ENCODE results near the gene ESPNL.

The ESPNL gene

DNA sequence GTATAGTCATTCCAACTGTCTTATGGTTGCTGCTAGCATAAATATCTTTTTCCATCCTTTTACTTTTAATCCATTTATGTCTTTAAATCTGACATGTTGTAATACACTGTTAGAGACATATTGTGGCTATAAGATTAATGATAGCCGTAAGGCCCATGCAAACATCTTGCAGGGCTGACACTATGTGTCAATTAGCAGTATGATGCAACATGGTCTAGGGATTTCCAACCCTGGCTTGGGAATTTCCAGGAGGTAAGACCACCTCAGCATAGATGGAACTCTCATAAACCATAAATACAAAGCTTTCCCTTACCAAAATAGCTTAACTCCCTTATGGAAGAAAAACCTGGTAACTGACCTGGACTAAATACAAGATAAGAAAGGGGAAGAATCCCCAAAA is 22.8 kb upstream of the ESPNL start:
- DNase-seq: no peak

DNA sequence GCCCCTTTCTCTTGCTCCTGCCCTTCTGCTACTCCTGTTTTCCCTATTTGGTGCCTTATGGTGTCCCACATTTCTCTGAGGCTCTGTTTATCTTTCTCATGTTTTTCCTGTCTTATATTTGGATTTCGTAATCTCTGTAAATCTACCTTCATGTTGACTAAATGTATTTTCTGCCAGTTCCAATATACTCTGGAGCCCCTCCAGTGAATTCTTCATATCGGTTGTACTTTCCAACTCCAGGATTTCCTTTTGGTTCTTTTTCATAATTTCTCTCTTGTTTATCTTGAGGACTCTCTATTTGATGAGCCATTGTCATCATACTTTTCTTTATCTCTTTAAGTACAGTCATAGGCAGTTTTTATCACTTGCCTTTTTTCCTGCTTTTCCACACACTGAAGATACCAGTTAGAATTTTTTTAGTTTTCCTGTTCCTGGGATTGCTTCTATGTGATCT is 20.2 kb upstream of the ESPNL start:
- no peak for DNase-seq

DNA sequence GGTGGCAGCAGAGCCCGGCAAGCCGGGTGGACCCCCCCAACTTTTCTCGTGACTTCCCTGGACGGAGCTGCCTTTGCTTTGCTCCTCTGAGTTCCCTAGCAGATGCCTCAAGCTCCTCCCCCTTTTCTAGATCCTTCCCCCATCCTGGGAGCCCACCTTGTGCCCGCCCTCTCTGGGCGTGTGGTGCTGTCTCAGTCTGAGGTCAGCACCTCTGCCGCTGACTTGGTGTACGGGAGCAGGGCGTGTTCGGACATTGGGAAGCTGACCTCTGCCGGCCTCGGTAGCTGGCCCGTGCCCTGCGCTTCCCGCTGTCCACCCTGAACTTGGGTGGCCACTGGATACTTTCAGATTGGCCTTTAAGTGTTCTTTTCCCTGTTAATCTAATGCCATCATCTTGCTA is 19.6 kb upstream of the ESPNL start:
- DNase-seq: no peak

DNA sequence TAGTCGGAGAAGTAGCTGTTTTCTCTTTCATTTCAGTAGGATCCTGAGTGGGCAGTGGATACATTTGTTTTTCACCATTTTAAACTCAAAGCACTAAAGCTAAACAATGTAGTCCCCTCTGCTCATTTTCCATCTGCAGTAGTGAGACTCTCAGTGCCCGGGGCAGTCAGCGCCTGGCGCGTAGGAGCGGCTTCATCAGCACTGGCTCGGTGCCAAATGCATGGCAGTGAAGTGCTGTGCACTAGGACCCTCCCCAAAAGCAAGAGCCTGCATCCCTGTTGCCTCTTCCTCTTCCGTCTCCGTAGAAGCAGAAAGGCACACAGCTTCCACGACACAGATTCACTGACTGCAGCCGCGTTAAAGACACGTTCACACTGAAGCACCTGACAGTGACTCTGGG is 19.0 kb upstream of the ESPNL start:
- no peak for DNase-seq

DNA sequence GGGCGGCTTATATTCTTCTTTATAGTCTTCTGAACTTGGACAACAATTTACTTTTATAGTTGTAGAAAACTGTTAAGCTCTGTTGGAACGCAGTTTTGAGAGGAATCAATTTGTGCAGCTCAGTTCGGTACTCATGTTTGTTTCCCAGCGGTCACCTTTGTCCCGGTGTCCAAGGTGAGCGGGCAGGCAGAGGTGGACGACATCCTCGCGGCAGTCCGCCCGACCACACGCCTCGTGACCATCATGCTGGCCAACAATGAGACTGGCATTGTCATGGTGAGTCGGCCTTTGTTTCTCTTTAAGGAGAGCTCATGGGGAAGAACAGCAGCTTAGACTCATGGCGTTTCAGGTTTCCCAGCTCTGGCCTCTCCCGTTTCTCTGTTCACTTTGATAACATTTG is 18.6 kb upstream of the ESPNL start:
- no peak for DNase-seq

DNA sequence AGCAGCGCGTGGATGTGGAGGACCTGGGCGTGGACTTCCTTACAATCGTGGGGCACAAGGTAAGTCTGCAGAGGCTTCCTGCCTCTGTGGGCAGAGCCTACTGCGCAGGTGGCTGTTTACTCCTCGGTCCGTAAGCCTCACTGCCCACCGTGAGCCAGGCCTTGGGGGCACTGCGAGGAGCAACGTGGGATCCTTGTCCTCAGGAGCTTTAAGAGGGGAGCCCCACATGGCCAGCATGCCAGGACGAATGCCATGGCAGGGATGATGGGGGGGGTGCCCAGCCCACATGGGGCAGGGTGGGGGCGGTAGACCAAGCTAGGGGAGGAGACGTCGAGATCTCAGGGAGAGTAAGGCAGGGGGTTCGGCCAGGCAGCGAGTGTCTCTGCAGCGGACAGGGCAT is 18.0 kb upstream of the ESPNL start:
- no peak for DNase-seq

DNA sequence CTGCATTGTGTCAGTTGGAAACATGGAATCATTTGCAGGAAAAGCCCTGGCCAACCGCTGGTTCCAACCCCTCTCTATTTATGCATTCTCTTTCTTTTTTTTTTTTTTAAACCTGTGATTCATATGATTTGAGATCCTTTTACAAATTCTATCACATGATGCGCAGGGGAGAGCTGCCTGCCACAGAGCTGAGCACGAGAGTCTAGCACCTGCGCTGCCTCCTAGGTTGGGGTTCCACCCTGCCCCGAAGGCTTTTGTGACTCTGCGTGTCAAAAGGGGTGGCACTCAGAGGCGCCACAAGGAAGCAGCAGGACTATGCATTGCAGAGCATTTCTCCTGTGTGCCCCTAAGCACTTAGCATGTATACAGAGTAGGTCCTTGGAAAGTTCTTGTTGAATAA is 17.3 kb upstream of the ESPNL start:
- no peak for DNase-seq

DNA sequence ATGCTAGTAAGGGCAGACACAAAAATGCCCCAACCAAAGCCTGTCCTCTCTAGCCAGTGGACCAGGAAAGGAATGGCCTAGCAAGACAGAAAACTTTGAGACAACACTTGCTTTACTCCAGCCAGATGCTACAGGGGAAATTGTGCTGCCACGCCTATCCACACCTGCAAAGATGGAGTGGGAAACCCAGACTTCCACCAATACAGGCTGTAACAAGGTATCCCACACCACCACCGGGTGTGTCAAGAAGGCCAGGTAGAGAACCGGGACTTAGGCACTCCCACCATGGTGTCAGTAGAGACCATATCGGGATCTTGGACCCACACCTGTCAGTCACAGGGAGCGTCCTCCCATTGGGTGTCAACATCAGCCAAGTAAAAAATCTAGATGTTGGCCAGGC is 16.2 kb upstream of the ESPNL start:
- DNase-seq: no peak

DNA sequence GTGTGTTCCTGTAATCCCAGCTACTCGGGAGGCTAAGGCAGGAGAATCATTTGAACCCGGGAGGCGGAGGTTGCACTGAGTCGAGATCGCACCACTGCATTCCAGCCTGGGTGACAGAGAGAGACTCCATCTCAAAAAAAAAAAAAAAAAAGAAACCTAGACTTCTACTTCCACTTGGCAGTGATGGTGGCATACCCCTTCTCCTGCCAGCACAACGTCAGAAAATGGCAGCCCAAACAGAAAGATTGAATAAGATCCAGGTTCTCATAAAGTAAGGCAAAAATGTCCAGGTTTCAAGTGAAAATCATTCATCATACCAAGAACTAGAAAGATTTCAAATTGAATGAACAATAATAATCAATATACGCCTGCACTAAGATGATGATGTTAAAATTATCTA is 15.4 kb upstream of the ESPNL start:
- DNase-seq: no peak

DNA sequence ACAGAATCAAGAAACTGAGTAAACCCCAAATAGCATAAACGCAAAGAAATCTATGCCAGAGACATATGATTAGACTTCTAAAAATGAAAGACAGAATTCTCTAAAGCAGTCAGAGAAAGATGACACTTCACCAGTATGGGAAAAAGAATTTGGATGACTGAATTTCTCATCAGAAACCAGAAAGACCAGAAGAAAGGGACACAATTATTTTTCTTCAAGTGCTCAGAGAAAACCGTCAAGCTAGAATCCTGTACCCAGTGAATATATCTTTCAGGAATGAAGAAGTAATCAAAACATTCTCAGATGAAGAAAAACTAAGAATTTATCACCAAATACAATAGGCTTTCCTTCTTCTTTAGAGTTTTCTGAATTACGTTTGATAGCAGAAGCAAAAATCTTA is 14.2 kb upstream of the ESPNL start:
- no peak for DNase-seq

DNA sequence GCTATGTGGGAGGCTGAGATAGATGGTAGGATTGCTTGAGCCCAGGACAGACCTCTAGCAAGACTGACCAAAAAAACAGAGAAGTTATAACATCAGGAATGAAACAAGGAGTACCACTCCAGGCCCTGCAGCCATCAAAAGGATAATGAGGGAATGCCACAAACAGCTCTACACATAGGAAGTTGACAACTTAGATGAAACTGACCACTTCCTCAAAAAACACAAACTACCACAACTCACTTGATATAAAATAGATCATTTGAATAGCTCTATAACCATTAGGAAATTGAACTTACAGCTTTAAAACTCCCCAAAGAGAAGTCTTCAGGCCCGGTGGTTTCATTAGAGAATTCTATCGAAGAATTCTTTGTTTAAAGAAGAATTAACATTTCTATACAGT is 12.9 kb upstream of the ESPNL start:
- no peak for DNase-seq

DNA sequence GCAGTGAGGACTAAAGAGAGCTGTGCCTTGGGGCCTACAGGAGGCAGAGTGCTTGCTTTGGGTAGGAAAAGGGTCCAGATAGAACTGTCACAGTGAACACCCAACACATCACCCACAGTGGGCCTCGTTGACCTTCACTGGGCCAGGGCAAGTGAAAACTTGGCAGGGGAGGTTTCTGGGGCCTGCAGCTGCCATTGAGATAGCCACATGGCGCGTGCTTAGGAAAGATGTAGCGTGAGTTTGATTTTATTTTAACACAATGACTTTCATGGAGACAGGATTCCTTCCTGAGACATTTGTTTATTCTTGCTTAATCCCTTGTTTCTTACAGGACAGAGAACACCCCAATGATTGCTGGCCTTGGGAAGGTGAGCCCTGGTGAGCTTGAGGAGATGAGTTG is 9.3 kb upstream of the ESPNL start:
- no peak for DNase-seq

DNA sequence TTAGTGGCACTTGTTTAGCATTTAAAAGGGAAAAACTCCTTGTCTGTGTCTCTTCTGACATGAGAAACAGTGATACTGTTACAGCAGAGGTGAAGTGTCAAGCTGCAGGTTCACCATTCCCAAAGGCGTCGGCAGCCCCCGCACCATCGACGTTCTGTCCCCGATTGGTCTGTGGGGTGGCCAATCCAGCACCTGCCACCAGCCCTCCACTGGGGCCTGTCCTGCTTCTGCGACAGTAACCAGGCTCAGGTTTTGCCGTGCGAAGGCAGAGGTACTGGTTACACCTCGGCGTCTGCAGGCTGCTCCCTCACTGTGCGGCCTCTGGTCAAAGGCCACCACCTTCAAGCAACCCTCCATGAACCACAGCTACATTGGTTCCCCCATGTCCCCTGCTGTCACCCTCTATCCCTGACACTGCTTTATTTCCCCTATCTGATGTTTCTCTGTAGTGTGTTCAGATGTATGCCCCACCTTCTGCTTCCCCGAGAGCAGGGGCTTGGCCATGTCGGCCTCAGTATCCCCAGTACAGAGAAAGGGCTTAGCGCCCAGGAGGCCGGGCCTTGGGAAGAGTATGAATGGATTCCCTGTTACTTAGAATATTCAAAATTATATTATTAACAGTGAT is 8.6 kb upstream of the ESPNL start:
- no peak for DNase-seq

DNA sequence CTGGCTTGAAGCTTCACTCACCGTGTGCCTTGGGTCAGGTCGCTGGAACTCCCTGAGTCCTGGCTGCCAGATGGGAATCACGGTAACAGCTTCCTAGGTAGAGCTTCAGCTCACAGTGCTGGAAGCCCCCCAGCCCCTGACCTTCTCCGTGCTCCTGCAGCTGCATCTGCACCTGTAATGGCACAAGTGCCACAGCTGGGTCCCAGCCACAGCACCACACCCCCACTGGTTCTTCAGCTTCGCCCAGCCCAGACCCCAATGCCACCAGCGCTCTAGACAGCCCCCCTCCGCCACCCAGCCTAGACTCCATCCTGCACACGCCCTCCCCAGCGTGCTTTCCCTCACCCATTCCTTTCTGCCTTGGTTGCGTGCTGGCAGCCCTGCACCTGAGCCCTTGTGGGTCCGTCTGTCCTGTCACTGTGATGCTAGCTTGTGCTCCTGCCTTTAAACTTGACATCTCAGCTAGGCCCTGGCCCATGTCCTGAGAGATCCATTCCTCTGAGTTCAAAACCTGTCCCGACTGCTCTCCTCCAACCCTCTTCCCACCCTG is 7.6 kb upstream of the ESPNL start:
- DNase-seq: no peak

DNA sequence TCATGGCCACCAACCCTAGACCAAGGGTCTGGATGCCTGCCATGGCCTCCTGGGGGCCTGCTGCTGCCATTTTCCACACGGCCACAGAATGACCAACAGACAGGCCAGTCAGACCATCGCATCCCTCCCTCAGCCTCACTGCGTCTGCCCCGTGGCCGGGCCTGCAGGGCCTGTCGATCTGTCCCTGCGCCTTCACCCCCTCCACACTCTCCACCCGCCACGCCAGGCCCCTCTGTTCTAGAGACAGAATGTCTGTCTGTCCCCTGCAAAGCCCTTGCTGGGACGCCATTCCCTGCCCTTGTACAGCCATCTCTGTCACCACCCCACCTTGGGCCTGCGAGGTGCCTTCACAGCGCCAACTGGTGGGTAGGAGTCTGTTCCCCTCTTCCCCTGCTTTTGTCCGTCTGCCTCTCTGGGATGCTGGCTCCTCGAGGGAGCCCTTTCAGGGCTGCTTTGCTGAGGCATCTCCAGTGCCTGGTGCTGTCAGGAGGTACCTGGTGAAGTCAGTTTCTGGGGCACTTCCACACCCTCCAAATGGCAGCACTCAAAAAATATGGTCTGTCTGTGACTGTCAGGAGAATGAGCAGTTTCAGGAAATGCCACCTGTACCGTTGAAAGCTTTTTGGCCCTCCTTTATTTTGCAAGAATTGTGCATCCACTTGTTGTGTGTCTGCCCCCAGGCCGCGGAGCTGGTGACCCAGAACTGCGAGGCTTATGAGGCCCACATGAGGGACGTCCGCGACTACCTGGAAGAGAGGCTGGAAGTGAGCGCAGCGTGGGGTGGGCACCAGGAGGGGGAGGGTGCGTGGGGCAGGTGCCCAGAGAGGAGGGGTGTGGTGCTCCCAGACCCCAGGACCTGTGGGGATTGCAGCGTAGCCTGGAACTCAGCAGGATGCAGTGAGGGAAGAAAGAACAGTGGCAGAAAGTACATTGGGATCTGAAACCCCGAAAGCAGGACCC is 6.7 kb upstream of the ESPNL start:
- DNase-seq: no peak

DNA sequence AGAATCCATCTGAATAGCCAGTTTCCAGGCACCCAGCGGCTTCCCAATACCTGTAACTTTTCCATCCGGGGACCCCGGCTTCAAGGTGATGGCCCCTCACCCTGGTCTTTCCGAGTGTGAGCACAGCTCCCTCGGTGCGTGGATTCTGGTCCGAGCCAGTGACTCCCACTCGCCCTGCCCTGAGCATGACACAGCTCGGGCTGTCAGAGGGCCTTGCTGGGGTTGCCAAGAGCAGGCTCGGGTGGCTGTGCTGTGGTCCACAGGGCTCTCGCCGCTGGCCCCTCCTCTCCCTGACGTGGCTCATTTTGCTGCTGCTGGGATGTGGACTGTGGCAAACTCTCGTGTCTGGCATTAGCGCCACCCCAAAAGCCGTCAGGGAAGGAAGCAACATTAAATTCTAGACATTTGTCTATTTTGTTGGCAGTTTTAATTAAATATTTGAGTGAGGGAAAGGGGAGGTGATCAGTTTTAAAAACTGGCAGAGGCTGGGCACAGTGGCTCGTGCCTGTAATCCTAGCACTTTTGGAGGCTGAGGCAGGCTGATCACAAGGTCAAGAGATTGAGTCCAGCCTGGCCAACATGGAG is 5.6 kb upstream of the ESPNL start:
- no peak for DNase-seq

DNA sequence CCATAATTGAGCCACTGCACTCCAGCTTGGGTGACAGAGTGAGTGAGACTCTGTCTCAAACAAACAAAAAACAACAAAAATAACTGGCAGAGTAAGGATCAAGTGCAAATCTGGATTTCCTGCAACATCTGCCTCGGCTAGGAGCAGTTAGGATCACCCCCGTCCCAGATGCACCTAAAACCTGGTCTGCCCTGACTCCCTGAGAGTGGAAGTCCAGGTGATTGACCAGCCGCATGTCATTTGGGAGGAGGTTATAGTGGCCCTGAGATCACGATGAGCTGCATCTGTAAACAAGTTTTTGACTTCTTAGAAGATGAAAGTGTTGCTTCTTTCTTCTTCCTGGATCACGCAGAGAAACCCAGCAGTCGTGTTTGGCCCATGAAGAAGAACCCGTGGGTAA is 5.0 kb upstream of the ESPNL start:
- DNase-seq: no peak

DNA sequence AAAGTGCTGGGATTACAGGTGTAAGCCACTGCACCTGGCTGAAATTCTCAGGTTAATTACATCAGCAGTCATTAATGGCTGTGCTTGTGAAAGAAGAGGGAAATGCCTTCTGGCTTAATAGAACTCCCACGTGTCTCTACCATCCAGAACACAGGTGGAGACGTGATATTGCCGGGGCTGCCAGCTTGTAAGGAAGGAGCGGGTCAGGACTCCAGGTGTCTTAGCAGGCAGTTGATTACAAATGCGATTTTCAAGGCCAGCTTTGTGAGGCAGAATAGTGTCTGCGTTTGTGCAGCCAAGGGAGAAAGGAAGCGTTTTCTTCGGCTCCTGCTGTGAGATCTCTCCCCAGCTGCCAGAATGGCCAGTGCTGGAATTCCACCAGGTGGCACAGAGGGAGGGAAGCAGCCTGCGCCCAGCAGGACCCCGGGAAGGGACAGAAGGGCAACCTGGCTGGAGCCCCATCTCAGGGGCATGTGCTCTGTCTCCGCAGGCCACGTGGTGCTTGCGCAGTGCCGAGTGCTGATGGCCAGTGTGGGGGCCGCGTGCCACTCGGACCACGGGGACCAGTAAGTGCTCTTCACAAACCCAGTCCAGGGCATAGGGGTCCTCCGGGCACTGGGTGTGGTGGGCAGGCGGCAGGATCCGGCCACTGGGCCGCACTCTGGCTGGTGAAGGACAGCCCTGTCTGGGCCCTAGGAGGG is 3.7 kb upstream of the ESPNL start:
- no peak for DNase-seq

DNA sequence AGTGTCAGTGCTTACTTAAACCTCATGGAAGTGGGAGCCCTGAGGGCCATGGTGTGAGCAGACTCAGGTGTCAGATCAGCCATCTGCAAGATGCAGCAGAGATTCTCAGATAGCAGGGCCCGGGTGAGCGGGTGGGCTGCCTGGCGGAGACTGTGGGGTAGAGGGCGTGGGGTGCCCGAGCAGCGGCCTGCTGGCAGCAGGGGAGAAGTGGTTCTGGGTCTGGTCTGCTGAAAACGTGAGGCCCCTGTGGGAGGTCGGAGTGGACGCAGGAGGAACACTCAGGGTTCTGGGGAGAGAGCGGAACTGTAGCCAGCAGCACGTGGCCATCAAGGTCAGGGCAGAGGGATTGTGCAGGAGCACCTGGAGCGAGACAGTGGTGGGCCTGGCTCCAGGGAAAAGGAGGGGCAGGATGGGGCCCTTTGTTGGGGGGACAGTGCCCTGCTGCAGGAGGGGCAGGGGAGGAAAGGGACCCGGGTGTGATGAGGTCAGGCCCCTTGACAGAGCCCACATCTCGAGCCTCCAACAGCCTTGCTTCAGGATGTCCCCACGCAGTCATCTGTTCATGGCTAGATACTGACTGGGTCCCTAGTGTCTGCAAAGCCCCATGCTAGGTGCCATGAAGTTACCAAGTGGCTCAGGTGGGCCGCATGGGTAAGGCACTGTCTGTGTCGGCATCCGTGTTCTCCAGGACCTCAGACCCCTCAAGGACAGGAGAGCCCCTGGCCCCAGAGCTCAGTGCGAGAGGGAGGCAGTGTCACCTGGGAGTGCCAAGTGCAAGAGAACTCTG is 2.7 kb upstream of the ESPNL start:
- DNase-seq: no peak

DNA sequence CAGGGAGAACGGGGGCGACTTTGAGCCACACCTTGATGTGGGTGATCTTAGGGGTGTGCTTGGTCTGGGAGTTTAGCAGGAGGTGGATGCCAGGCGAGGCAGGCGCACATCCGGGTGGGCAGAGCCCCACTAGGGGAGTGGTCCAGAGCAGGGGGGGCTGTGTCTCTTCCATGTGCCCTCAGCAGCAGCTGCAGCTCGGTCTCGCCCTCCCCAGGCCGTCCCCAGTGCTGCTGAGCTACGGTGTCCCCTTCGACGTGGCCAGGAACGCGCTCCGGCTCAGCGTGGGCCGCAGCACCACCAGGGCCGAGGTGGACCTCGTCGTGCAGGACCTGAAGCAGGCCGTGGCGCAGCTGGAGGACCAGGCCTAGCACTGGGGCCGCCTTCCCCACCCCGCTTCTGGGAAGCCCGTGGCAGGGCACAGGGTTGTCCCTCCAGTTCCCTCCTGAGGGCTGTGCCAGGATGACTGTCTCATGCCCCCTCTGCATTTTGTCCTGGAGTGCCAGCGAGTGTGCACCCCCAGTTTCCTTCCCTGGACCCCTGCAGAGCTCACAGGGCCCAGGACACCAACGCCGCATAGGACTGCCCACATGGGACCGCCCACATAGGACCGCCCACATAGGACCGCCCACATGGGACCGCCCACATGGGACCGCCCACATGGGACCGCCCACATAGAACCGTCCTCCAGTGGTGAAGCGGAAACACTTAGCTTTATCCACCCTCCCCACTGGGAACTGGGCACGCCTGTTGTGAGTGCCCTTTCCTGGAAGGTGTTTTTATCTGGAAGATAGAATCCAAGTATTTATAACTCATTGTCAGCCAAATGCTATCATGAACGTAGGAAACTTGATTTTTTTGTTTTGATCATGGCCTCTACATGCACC is 1.9 kb upstream of the ESPNL start:
- DNase-seq: no peak
